GM10266 (cell line): ENCODE results near the gene PRDM16.

Experiments
- DNase-seq: peaks from one replicate; pipeline ENCODE4 v3.0.0; 2012; ENCODE audit errors: extremely low spot score
- TF ChIP-seq, protein P1 (sequence below): IDR thresholded peaks from 2 replicates; pipeline ENCODE4 v1.5.1; 2012; ENCODE audit warnings: mild to moderate bottlenecking, low read depth; ENCODE audit not compliant: control insufficient read depth, insufficient read depth; ENCODE audit errors: missing control alignments

PRDM16 gene

DNA sequence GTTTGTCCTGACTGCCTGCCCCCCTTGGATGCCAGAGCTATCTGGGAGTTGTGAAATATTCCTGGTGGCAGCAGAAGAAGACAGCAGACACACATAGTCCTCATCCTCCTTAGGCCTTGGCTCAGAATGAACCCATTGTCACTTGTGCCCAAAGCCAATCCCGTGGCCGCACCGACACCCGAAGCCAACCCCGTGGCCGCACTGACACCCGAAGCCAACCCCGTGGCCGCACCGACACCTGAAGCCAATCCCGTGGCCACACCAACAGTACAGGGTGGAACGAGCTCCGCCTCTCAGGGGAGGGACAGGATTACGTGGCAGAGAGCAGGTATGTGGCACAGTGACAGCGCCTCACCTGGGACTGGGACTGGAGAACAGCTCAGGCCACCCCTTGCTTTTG lies 186.7 kb downstream of the PRDM16 start:
- no peak for DNase-seq
- TF ChIP-seq, protein P1, sequence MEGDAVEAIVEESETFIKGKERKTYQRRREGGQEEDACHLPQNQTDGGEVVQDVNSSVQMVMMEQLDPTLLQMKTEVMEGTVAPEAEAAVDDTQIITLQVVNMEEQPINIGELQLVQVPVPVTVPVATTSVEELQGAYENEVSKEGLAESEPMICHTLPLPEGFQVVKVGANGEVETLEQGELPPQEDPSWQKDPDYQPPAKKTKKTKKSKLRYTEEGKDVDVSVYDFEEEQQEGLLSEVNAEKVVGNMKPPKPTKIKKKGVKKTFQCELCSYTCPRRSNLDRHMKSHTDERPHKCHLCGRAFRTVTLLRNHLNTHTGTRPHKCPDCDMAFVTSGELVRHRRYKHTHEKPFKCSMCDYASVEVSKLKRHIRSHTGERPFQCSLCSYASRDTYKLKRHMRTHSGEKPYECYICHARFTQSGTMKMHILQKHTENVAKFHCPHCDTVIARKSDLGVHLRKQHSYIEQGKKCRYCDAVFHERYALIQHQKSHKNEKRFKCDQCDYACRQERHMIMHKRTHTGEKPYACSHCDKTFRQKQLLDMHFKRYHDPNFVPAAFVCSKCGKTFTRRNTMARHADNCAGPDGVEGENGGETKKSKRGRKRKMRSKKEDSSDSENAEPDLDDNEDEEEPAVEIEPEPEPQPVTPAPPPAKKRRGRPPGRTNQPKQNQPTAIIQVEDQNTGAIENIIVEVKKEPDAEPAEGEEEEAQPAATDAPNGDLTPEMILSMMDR, result no peak

DNA sequence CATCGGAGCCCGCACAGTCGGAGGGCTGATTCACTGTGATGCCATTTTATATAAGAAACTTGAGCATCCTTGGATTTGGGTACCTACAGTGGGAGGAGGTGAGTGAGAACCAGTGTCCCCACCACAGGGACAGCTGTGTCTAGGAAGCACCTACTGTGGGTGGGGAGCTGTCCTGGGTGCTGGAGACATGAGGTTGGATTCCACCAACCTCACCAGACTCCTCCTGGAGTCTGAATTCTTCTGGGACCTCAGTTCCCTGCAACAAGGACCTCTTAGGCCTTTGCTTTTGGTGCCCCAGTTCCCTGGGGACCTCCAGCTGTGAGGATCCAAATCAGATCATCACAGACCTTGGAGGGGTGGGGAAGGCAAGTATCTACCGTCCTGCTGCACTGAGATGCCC lies 188.8 kb downstream of the PRDM16 start:
- TF ChIP-seq, protein P1, result no peak
- DNase-seq, result no peak

DNA sequence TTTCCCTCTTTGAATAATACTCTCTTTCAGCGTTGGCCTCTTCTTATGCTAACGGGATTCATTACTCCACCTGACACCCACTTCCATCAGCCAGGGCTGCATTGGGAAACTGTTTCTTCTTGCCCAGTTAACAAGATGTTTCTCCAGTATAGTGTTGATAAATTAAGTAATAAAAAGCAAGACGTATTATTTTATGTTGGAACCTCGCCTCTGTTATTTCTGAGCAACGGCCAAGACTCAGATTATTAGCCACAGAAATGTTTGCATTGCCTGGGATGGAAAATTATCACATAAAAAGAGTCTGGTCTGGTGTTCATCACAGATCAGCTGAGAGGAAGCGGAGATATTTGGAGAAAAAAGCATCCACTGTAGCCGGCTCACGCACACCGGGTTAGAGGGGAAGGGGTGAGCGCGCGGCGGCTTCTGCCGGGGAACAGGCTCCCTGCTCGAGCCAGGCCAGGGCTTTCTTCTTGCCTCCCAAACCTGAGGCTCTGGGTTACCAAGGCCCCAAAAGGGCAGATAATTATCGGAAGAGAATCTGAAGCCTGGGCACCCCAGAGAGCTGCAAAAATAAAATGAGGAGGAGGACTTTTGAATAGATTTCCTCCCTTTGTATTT lies 189.5 kb downstream of the PRDM16 start:
- TF ChIP-seq, protein P1, result no peak
- DNase-seq, result no peak

DNA sequence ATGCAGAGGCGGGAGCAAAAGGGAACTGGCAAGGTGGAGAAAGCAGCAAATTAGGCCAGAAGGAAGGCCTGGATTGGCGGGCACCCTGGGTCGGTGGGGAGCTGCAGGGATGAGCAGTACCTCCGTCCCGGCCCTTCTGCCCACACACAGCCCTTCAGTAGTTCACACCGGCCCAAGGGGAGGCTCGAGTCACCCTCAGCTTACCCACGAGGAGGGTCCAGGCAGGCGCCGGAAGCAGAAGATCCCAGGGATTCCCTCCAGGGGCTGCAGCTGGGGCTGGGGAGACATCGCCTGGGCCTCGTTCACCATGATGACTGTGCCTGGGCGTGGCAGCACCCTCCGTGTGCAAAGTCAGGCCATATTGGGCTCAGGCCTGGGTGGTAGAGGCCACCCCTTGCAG lies 190.0 kb downstream of the PRDM16 start:
- TF ChIP-seq, protein P1, result no peak
- no peak for DNase-seq

DNA sequence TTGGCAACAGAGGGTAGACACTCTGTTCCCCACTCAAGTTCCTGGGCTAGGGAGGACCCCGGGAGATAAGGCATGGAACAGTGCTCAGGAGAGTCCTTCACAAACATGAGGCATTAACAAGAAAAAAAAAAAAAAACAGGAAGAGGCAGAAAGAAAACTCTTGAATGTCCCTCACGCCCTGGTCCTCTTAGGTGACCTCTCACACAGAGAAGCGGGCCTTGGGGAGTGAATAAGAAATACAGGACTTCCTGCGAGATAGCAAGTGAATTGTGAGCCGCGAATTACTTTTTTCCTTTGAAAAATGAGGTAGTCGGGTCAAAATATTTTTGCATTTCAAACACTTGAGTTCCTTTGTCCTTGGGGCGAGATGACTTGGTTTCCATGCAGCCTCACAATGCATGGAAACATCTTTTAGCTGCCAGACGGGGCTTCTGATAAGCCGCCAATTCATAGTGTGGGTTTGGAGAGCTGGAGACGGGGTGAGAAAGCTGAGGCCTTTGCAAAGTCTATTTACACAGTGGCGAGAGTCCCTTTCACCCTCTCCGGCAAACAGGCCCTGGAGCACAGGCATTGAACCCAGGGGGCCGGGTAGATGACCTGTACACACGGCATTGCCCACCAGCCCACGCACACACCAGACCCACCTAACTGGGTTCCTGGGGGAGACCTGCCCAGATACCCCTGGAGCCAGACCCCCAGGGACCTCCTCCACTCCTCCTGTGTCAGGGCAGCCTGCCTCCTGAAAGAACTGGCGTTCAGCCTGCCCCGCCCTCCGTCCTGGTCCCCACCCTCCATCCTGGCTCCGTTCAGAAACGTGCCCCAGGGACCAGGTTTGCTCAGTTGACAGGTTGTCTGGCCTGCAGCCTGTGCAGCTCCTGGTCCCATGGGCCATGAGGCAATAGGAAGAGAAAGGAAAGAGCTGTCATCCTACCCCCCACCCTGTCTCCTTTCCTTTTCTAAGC lies 192.3 kb downstream of the PRDM16 start:
- no peak for DNase-seq
- TF ChIP-seq, protein P1, result no peak

DNA sequence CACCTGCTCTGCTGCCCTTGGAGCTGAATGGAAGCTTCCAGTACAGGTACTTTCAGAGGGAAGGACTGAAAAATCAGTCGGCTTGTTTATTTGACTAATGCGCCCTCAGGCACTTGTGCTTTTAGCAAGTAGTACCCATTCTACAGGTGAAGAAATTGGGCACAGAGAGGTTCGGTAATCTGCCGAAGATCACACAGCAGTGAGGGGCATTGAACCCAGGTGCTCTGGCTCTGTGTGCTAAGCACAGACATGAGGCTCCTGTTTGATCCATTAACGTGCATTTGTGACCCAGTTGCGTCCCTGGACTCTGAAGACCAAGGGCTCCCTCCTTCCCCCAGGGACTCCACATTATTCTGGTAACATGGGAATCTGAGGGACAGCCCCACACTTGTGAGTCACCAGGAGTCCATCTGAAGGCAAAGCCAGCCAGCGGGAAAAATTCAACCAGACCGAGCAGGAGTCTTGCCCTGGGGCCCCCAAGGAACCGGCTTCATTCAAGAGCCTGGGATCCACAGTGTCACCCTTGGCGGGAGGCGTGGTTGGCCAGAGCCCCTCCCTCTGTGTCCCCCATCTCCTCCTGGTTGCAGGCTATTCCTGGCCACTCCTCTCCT lies 193.1 kb downstream of the PRDM16 start:
- no peak for DNase-seq
- TF ChIP-seq, protein P1, result no peak
